ENCODE data around the gene LSM12.
"Not testable (repeated sequence)": the region's sequence is repeated elsewhere in the genome, so short reads cannot be mapped to it uniquely, and the experiment has no call there.

The LSM12 gene

DNA sequence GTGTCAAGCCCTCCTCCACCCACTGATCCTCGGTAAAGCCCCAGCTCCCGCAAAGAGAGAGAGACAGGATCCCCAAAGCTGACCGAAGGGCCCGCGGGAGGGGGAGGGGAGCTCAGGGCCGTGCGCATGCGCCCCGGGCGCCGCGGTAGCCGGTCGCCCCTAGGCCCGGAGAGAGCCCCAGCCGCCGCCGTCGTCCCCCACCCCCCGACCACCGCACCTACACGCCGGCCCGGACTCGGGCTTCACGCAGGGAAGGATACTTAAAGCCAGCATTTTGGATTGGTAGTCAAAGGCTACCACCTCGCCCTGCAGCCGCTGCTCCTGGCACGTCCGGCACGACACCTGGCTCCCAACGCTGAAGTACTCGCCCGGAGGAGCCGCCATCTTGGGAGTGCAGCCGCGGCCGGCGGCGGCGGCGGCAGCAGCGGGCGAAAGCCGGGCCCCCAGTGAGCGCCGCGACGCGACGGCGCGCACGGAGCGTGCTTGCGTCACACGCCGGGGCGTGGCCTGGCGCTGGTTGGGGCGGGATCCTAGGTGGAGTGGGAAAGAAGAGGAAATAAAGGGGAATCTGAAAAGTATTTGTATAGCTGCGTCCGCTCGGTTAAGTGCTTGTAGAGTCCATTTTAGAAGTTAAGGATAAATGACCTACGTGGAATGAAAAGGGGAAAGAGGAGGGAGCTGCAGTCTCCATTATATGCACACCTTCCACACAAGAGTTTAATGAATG, at the start of gene LSM12:
Gene LSM12 (minus strand): TSS at position 468 of the 727 bp plus-strand sequence. CDS start 84 bp downstream, at position 384.
- DNase-seq (ENCODE audit: low spot score): peak; percentile 87

DNA sequence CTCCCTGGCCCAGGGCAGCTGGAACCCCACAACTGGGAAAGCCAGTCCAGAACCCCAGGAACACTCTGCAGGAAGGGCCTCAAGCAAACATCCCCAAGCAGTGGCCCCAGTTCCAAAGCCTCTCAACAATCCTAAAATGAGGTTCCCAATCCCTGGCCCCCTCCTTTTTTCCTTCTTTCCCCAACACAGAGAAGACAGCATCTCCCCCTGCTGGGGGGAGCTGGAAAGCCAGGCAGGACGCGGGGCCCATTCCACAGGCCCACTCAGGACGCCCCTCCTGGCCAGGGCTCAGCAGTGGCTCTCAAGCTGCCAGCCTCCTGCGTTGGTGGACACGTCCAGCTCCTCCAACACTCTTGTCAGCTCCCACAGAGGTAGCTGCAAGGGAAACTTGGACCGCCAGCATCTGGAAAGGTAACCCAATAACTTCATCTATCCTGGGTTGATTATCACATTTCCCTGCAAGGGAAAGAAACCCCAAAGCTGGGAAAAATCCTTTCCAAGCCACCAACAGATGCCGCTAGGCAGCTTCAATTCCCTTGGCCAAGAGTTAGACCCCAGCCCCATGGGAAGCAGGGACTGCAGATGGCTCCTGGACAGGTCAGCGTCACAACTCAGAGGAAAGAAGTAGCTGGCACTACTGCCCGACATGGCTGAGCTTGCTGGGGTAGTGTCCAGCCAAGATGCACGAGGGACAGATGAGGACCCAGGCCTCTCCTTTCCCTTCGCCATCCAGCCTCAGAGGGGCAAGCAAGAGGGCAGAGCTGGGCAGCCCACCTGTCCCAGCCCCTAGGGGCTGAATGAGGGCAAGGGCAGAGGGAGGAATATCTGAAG, 49.3 kb upstream of the LSM12 start:
- no peak for DNase-seq (ENCODE audit: low spot score)

DNA sequence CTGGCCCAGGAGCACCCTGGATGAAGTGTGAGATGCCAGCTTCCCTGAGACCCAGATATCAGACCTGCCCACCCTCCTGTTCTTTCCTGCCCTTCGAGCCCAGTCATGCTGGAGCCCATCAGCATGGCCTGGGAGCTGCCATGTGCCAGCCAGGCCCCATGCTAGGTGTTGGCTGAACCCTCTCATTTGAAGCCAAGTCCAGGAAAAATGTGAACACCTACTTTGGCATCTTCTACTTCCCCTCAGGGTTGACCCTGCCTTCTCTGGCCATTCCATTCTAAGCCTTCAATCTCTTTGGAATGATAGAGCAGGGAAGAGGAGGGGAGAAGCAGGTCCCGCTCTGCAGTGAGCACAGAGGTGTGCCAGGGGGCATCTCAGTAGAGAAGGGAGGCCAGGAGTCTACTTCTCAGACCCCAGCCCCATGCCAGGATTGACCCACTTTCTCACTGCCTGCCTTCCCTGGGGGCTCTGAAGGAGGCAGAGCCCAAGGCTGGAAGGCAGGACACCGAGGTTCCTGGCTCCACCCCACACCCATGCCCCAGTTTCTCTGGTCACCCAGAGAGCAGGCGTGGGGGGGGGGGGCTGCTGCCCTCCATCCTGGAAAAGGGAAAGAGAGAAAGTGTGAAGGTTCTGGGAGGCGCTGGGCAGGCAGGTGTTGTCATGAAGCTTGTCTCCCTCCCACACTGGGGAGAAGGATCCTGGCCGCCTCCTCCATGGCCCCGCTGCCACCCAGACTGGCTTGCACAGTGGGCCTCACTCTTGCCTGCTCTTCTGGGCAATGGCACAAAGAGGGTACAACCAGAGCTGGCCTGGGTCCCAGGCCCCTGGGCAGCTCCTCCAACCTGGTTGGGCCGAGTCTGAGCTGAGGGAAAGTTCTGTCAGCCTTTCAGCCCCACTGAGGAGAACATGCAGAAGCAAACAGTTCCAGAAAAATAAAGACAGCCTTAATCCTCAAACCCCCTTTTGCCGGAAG, 47.7 kb upstream of the LSM12 start:
- no peak for DNase-seq (ENCODE audit: low spot score)

DNA sequence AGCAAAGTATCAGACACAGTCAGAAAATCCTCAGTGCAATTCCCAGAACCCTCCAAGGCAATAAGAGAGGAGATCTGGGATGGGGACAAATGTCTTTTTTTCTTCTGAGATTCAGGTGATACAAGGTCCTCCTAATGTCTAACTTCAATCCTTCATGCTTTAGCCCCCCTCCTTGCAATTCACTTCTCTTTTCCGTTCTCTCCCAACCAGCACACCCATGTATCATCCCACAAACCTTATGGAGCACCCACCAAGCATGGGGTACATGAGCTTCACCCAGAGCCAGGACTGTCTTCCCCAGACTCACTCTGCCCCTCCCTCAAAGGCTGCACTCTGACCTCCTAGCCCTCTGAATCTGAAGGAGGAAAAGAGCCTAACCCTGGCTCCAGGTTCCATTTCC, 46.9 kb upstream of the LSM12 start:
- DNase-seq (ENCODE audit: low spot score): no peak

DNA sequence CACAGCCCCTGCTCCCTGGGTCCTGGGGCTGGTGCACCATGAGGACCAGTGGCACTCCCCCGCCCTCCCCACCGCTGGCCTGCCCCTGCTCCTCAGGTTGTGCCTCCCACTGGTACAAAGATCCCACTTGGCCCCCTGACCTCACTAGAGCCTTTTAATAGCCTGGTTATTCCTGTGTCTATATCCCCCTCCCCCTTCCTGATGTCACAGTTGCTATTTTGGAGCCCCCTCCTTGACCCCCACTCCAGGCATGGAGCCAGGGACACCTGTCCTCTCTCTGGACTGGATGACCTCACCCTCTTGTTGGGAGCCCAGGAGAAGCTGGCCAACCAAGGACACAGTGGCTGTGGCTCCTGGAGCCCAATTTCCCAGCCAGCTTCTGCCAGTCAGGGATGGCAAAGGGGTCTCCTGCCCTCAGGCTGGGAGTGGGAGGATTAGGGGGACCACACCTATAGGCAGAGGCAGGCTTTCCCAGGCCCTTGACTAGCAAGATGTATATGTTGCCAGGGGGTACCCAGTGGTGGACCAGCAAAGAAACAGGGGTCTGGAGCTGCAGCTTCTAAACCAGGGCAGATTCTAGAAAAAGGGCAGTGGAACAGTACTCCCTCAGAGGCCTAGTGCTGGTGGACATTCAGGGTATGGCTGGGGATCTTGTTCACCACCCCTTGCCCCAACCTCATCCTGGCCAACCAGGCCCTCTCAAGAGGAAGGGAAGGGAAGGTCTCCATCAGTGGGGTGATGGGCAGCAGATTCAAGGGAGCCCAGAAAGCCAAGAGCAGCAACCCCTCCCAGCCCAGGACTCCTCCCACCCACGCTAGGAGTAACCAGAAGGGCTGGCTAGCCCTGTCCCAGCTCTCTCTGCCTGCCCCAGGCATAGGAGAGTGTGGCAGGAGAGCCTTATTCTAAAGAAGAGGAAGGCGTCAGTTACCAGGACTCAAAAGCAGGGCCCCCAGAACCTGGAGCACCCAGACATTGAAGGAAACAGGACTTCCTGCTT, 46.1 kb upstream of the LSM12 start:
- no peak for DNase-seq (ENCODE audit: low spot score)

DNA sequence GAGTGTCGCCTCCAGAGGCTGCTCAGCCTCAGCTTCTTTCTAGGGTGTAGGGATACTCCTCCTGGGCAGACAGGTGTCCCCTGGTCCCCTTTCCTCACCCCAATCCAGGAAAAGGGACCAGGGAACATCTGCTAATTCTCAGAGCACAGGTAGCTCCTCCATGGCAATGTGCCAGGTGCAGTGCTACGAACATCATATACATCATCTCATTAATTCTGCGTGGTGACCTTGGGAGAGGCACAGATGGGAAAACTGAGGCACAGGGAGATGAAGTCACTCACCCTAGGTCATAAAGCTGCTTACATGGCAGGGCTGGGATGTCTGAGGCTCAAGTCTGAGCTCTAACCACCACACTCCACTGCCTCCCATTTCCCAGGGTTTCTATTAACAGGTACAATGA, 45.3 kb upstream of the LSM12 start:
- DNase-seq (ENCODE audit: low spot score): no peak

DNA sequence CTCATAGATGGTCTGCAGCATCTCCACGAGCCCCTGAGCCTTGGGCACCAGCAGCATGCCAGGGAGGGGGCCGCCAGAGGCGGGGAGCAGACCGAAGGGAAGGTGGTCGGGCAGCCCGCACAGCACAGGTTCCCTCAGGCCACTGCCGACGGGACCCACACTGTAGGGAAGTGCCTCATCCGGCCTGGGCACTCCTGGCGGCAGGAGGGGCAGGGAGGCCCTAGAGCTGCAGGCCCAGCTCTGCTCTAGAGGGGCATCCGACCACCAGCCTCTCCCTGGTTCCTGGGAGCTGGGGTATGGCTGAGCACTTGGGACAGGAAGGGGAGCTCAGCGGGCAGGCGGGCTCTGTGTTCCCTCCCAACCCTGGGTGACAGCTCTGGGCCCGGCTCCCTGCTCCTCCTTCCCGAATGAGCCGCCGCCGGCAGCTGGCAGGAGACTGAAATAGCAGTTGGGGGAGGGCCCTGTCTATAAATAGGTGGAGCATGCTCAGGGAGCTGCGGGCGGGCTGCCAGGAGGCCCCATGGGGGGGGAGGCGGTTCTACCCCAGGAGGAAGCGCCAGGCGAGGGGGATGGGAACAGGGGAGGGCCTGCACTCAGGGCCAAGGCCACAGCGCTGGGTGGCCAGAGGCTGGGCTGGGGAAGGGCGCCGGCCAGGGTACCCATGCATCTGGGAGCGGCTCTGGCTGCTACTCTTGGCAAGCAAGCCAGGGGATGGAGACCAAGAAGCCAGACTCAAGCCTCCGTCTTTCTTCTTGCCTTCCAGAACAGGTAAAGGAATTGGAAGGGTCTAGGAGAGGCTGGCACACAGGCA, 44.6 kb upstream of the LSM12 start:
- peak; percentile 34 for DNase-seq (ENCODE audit: low spot score)

DNA sequence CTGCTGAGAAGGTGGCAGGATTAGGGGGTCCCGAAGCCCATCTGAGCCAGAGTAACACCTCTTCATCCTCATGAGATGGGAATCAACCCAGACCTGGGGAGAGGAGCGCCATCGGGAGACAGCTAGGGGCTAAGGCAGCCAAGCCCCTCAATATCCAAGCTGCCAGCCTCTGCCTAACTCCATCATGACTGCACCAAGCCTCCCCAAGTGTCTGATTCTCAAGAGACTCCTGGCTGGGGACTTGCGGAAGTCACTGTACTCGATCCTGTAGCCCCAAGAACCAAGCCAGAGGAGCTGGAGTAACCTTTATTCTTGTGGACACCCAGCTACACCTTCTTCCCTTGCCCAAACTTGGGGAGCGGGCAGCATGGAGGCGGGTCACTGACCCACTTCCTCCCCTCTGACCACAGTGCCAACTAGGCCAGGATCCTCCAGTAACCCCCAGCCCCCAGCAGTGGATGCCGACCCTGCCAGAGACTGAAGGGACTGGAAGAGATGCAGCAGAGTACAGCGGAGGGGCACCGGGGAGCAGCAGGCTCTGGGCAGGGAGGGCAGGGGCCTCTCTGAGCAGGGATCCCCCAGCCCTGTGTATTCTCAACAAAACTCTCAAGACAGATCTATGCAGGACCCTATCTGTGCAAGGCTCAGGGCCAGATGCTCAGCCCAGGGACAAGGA, 43.7 kb upstream of the LSM12 start:
- DNase-seq (ENCODE audit: low spot score): no peak

DNA sequence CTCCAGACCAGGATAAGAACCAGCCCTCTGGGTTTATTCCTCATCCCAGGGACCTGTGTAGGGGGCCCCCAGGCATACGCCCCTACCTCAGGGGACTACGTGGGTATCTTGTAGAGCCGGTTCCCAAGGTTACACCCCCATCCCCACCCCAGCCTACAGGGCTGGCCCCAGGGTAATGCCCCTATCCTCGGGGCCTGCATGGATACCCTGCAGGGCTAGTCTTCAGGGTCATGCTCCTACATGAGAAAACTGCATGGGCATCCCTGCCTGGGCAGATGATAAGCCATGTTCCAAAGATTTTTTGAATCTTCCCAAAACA, 42.8 kb upstream of the LSM12 start:
- DNase-seq (ENCODE audit: low spot score): no peak

DNA sequence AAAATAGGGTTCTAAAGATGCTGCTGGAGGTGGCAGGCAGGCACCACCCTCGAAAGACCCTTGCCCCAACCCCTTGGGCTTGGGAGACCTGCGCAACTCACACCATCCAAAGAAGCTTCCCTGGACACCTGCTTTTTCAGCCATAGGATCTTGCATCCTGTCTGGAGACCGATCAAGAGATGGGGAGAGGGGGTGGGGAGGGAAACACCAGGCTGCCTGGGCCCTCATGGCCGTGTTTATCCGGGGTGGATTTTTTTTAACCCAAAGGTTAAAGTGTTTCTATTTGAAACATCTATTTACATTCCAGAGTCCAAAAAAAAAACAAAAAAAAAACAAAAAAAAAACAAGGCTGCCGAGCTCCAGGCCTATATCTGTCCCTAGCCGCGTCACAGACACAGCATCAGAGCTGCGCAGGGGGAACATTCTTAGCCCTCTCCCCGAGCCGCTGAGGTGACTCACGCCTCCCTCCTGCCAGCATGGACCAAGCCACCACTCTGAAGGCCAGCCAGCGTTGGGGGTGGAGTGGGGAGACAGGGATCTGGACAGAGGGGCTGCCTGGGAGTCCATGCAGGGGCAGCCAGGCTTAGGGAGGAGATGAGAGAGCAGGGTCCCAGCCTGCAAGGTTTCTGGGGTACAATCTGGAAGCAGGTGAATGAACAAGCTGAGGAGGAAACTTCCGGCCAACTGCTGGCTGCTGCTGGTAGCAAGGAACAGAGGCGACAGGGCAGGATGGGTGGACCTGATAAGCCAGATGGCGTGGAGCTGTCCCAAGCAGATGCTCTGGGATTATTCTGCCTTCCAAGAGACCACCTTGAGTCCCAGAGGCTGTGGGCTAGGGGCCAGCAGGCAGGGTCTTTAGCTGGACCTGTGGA, 42.2 kb upstream of the LSM12 start:
- no peak for DNase-seq (ENCODE audit: low spot score)

DNA sequence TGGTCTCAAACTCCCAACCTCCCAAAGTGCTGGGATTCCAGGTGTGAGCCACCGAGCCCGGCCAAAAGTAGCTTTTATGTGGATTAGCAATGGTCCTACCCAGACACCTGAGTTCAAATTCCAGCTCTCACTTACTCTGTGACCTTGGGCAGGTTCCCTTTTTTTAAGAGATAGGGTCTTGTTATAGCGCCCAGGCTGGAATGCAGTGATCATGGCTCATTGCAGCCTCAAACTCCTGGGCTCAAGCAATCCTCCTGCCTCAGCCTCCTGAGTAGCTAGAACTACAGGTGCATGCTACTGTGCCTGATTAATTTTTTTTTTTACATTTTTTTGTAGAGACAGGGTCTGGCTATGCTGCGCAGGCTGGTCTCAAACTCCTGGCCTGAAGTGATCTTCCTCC, 40.3 kb upstream of the LSM12 start:
- no peak for DNase-seq (ENCODE audit: low spot score)

DNA sequence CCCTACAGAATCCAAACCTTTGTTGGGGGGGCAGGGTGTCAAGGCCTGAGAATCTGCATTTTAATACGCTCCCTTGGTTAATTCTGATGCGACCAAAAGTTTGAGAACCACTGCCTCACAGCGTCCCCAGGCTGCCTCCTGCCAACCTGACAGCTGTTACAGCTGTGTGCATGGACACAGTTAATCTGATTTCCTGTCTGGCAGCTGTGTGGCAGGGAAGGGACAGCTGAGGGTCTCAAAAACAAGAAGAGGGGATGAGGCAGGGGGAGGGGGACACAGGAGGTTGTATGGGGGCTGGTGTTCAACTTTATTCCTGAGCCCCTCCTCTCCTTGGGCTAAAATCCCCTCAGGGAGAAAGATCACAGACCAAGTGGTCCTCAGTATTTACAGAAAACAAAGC, 39.5 kb upstream of the LSM12 start:
- DNase-seq (ENCODE audit: low spot score): no peak

DNA sequence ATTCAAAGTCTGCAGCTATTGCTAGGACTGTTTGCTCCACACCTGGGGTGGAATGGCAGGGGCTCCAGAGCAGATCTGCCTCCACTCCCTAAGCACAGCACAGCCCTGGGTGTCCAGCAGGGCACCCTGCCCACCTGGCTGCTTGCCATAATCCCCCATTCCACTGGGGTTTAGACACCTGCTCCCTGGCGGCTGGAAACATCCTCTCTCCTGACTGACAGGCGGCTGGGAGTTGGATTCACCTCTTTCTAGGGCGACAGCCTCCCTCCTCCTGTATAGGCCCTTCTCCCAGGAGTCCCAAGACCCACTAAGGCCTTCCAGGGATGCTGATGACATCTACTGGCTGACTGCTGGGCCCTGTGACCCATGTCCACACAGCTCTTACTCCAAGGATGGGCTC, 39.0 kb upstream of the LSM12 start:
- no peak for DNase-seq (ENCODE audit: low spot score)

DNA sequence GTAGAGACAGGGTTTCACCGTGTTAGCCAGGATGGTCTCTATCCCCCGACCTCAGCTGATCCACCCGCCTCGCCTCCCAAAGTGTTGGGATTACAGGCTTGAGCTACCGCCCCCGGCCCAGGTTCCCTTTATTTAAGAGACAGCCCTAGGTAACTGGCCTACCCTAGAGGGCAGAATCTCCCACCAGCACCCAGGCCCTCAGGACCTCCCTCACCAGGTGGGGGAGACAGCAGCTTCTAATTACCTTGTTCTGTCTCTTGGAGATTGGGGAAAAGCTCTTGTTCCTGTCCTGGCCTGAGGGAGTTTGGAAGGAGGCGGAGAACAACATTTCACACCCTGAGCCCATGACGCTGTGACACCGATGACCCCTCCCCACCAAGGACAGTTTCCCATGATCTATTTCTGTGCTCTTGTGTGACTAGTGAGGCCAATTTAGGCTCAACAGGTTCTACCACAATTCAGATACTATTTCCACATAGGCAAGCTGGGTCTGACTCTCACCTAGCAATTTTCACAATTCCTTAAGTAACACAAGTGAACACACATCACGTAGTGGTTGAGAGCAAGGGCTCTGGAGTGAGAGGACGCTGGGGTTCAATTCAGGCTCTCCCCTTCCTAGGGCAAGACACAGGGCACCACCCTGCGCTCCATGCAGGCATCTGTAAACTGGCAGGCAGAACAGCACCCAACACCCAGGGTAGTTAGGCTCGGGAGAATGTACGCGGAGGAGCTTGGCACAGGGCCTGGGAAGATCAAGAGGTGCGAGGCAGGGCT, 36.6 kb upstream of the LSM12 start:
- no peak for DNase-seq (ENCODE audit: low spot score)

DNA sequence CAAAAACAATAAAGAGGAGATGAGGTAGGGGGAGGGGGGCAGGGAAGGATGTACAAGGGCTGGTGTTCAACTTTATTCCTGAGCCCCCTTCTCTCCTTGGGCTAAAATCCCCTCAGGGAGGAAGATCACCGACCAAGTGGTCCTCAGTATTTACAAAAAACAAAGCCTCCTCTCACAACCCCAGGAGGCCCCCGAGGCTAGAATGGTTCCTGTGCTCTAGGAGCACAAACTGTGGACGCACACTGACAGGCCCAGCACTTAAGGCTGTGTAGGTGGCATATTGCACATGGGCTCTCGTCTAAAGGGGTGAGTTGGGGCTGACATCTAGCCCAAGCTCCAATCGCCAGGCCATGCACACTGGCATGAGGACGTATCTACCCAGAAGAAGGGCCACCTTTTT, 35.4 kb upstream of the LSM12 start:
- DNase-seq (ENCODE audit: low spot score): not testable (repeated sequence)

DNA sequence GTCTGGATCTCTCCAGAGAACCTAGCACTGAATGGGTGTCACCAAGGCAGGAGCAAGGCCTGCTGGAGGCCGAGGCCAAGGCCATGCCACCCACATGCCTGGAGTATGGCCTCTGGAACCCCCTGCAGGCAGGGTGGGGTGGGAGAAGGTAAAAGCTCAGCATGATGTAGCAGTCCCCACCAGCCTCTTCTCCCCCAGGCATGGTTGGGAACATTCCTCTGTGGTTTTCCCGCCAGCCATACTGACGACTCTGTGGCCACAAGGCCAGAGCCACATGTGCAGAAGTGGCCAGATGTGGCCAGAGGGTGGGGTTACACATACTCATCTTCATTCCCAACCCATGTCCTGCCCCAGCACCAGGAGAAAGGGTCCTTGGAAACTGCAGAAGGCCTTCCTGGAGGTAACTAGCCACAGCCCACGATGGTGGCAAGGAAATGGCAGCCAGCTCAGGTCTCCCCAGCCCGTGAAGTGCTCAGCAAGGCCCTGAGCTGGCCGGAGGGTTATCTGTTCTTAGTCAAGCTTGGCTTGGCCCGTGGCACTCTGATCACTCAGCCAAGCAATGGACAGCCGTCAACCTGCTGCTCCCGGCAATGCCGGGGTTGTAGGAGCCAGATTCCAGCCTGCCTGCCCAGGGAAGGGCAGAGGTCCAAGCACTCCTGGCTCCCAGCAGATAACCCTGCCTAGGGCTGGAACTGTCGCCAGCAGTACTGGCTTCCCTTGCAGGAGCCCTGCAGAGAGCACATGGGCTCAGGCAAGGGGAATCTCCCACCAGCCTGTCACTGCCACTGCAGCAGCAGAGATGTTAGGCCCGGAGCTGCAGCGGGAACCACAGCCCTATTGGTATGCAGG, 30.9 kb upstream of the LSM12 start:
- no peak for DNase-seq (ENCODE audit: low spot score)
